Measurements from ENCODE around the gene ASIC4. TPM values are rescaled to one million over a fixed set of nuclear protein-coding genes. Genes with fewer than 3 reads are reported as not detected.

ASIC4 gene
- total and polyA plus RNA-seq, 7 donors, result under 0.01 to 0.07 TPM; not detected in 5

DNA sequence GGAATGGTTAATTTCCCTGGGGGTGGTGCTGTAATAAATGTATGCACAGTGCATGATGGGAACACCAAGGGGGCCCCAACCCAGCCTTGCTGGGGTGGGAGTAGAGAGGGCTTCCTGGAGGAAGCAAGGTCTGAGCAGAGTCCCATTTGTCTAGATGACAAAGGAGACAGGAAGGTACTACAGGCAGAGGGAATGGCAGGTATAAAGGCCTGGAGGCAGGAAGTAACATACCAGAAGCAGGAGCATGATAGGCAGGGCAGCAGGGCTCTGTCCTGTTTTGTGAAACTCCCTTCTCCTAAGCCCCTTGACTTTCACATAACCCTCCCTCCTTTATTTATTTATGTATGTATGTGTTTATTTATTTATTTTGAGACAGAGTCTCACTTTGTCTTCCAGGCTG lies 11.7 kb upstream of the ASIC4 start:
- peaks cover 0 to 24% (median 13%) of the 10 kb centered on the region in 4 donors for H3K4me1 ChIP-seq
- H3K4me3 ChIP-seq, result no peak overlapping the region
- H3K36me3 ChIP-seq, result peaks cover 8 to 44% (median 27%) of the 10 kb centered on the region in 4 donors
- TF ChIP-seq, protein P1, sequence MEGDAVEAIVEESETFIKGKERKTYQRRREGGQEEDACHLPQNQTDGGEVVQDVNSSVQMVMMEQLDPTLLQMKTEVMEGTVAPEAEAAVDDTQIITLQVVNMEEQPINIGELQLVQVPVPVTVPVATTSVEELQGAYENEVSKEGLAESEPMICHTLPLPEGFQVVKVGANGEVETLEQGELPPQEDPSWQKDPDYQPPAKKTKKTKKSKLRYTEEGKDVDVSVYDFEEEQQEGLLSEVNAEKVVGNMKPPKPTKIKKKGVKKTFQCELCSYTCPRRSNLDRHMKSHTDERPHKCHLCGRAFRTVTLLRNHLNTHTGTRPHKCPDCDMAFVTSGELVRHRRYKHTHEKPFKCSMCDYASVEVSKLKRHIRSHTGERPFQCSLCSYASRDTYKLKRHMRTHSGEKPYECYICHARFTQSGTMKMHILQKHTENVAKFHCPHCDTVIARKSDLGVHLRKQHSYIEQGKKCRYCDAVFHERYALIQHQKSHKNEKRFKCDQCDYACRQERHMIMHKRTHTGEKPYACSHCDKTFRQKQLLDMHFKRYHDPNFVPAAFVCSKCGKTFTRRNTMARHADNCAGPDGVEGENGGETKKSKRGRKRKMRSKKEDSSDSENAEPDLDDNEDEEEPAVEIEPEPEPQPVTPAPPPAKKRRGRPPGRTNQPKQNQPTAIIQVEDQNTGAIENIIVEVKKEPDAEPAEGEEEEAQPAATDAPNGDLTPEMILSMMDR (IDR thresholded peaks at IDR 0.05), result no peak
- TF ChIP-seq EP300 (IDR thresholded peaks at IDR 0.05) (no peak), POLR2A (IDR thresholded peaks at IDR 0.05) (no peak), POLR2AphosphoS5 (IDR thresholded peaks at IDR 0.05) (no peak)
- no peaks in the 10 kb centered on the region for H3K27me3 ChIP-seq
- no peaks in the 10 kb centered on the region for H3K9me3 ChIP-seq
- intact Hi-C loops (cut with DNase I), result no loop called here
- no peak for DNase-seq
- H3K27ac ChIP-seq, result no peak overlapping the region

DNA sequence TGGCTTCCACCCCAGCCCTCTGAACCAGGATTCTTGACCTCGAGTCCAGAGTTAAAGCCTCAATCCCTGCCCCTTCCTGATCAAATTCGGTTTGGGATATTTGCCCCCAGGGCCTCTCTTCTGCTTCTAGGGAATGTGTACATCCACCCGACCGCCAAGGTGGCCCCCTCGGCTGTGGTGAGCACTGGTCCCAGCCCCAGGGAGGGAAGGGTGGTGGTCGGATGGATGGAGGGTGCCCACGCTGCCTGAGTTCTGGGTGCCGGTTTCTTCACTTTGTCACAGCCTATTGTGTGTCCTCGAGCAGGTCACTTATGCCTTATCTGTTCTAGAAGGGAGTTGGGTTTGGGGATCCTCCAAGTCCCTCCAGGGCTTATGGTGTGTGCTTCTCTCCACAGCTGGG lies 8.7 kb upstream of the ASIC4 start:
- peaks cover 8 to 44% (median 27%) of the 10 kb centered on the region in 4 donors for H3K36me3 ChIP-seq
- H3K4me1 ChIP-seq, result peaks cover 0 to 23% (median 19%) of the 10 kb centered on the region in 4 donors
- no peak overlapping the region for H3K4me3 ChIP-seq
- peaks cover 0 to 12% (median under 1%) of the 10 kb centered on the region in 3 donors for H3K27me3 ChIP-seq
- intact Hi-C loops (cut with DNase I), result no loop called here
- WGBS, 2 donors, result 92 to 93% methylated on average over 9 of the region's 9 CpGs
- DNase-seq, result no peak
- TF ChIP-seq POLR2A (IDR thresholded peaks at IDR 0.05) (no peak), EP300 (IDR thresholded peaks at IDR 0.05) (no peak)
- TF ChIP-seq, protein P1 (IDR thresholded peaks at IDR 0.05), result no peak
- no peaks in the 10 kb centered on the region for H3K9me3 ChIP-seq
- H3K27ac ChIP-seq, result no peak overlapping the region

DNA sequence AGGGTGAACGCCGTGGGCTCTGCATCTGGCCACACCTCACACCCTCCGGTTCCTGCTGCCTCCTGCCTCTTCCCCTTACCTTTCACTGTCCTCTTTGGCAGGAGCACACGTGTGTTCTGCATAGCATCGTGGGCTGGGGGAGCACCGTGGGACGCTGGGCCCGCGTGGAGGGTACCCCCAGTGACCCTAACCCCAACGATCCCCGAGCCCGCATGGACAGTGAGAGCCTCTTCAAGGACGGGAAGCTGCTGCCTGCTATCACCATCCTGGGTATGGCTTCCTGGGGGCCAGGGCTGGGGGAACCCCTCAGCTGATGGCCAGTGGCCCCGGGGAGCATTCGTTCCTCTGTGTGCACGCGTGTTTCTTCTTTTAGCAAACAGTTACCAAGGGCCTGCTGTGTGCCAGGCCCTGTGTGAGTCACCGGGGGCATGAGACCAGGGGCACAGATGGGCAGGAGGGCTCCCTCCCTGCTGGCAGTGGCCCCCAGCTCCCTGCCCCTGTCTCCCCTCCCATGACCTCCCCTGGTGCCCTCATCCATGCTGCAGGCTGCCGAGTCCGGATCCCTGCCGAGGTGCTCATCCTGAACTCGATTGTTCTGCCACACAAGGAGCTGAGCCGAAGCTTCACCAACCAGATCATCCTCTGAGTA lies 8.0 kb upstream of the ASIC4 start:
- DNase-seq, result no peak

DNA sequence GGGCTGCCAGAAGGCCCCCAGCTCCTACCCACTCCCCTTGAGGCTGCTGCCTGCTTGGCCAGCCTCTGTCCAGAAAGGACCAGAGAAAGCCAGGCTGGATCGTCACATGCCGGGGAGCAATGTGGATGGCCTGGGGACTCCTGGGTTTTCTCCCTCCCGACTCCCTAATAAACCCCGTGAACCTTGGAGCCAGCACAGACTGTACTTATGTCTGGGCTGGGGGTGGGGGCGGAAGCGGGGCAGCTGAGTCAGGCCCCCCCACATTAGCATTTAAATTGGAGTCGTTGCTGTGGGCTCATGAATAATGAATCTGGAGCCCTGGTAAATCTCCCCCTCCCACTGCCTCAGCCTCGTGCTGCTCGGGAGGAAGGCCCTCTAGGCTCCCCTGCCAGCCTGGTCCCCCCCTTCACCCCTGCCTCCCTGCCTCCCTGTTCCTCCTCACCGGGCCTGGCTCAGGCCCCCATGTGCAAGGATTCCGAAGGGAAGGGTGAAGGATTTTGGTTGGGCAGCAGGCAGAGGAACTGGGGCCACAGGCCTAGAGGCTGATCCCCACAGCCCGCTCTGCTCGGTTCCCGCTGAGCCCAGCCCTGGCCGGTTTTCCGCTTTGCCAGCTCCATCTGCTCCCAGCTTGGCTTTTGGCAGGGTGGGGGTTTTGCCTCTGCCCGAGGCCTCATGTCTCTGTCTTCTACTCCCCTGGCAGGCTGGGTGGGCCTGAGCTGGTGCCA lies 7.3 kb upstream of the ASIC4 start:
- Histone ChIP-seq H3K27ac (no peak overlapping the region), H3K4me1 (peaks cover 0 to 24% (median 19%) of the 10 kb centered on the region in 4 donors), H3K27me3 (peaks cover 5 to 26% (median 6%) of the 10 kb centered on the region in 3 donors), H3K4me3 (no peak overlapping the region), H3K9me3 (no peaks in the 10 kb centered on the region), H3K36me3 (peaks cover 8 to 44% (median 26%) of the 10 kb centered on the region in 4 donors)
- DNase-seq, result no peak
- intact Hi-C loops (cut with DNase I), result no loop called here
- TF ChIP-seq, protein P1 (IDR thresholded peaks at IDR 0.05), result no peak
- TF ChIP-seq POLR2AphosphoS5 (IDR thresholded peaks at IDR 0.05) (no peak), POLR2A (IDR thresholded peaks at IDR 0.05) (no peak), EP300 (IDR thresholded peaks at IDR 0.05) (no peak)
- 86% methylated on average over 17 of the region's 17 CpGs for WGBS, 2 donors

More for the DNA sequence above, 8.0 kb upstream of the ASIC4 start:
- Histone ChIP-seq H3K27me3 (peaks cover 5 to 19% (median 6%) of the 10 kb centered on the region in 3 donors), H3K27ac (no peak overlapping the region), H3K9me3 (no peaks in the 10 kb centered on the region), H3K36me3 (peaks cover 8 to 44% (median 27%) of the 10 kb centered on the region in 4 donors), H3K4me1 (peaks cover 0 to 24% (median 19%) of the 10 kb centered on the region in 4 donors), H3K4me3 (no peak overlapping the region)
- TF ChIP-seq POLR2A (IDR thresholded peaks at IDR 0.05), result no peak
- no peak for TF ChIP-seq EP300 (IDR thresholded peaks at IDR 0.05)
- intact Hi-C loops (cut with DNase I), result no loop called here
- 89 to 92% methylated on average over 23 of the region's 23 CpGs for WGBS, 2 donors
